Fibroblast of peridontal ligament (primary cell): ENCODE data around the gene SLFN14.
"Not testable (repeated sequence)": the region's sequence is repeated elsewhere in the genome, so short reads cannot be mapped to it uniquely, and the experiment has no call there.

Source experiments
- DNase-seq: peaks from one replicate; pipeline ENCODE4 v3.0.0-alpha.2; 2010; ENCODE audit errors: extremely low read depth

The SLFN14 gene

DNA sequence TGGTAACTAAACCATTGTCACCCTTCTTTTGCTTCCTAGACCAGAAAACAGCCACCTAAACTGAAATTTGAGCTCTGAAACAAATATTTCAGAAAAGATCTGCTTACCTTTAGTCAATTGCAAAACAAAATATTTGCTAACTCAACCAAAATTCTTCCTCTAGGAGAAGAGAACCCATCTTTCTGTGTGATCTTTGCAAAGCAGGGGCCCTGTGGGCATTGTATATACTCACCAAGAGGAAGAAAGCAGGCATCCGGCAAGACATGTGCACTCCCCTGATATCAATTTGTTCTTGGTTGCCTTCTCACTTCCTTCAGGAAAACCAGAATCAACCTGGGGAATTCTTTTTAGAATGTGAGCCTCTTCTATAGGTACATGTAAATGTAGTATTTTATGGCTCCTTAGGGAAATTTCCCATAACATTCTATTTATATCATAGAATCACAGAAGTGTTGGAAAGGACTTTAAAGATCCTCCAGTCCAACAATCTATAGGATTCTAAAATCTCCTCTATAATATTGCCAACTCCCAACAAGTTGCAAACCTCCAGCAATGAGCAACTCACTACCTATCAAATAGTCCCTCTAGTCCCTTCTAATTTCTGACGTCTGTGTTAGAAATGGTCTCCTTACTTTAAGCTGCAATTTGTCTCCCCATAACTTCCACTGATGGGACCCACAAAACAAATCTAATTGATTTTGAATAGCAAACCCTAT lies 966 bp downstream of the SLFN14 start:
- no peak for DNase-seq

DNA sequence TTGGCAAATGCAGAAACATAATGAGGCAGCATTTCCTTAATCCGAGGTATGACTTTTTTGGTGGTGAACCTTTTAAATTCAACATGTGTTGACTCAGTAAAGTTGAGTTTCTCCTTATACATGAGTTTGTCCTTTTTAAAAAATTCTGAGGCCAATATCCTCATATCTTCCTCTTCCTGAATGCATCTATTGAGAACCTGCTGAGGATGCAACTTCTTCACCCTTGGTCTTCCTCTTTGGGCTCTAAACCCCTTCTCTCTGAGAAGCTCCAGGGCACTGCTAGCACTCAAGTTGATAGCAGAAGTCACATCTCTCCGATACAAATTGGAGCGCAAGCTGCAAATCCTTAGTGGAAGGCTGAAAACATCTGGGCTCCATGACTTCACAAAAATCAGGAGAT lies 3.3 kb downstream of the SLFN14 start:
- no peak for DNase-seq

DNA sequence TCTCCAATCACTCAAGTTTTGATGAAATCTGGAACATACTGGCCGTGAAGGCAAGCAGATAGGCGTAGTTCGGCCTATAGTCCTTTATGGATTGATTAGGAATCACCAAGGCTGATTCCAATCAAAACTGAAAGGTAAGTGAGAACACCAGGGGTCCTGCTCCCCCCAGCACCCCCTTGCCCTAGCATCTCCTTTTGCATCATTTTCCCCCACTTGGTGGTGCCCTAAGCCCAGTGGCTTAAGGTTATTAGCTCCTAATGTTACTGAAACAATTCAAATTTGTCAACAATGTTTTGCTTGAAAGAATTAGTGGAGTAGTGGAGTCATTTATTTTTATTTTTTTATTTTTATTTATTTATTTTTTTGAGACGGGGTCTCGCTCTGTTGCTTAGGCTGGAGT lies 4.9 kb downstream of the SLFN14 start:
- no peak for DNase-seq

DNA sequence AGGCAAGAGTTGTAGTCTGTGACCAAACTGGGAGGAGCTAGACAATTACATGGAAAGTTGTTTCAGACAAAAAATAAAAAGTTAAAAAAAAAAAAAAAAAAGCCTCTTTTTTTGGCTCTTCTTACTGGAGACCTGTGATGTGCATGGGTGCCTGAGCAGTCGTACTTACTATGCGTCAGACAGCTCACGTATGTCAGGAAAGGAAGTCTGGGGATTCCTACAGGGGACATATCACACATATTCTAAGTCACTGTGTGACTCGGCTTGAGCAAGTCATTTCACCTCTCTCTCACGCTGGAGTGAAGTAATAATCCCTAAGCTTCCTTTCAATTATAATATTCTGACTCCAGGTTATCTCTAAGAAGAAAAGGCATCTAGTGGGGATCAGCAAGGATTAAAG lies 6.0 kb downstream of the SLFN14 start:
- DNase-seq, result no peak

DNA sequence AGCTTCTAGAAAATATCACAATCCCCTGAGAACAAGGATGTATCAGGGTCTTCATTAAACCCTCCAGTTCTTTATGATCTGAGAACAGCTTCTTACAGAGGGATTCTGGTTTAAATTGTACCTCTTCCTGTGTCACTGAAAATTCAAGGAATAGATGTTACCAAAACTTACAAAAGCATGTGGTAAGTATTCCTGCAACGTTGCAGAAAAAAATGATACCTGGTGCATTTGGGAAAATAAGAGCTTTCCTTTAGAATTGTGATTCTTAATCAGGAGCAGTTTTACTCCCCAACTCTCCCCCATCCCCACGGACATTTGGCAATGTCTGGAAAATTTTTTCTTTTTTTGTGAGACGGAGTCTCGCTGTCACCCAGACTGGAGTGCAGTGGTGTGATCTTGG lies 7.3 kb downstream of the SLFN14 start:
- no peak for DNase-seq

DNA sequence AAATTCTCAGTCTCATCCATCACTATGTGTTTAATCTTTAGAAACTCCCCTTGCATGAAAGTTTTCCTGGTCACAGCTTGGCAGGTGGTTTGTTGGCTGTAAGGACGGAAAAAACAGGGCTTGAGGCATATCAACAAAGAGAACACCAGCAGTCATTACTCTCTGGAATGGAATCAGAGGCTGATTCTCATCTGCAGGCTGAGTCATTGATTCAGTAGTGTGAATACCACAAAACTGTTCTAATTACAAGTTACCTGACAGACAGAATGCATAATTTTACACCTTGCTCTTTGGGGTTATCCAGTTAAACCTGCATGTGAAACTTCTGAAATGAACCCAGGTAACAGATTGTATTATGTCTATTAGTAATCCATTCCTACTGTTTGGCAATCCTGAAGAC lies 11.6 kb downstream of the SLFN14 start:
- no peak for DNase-seq

DNA sequence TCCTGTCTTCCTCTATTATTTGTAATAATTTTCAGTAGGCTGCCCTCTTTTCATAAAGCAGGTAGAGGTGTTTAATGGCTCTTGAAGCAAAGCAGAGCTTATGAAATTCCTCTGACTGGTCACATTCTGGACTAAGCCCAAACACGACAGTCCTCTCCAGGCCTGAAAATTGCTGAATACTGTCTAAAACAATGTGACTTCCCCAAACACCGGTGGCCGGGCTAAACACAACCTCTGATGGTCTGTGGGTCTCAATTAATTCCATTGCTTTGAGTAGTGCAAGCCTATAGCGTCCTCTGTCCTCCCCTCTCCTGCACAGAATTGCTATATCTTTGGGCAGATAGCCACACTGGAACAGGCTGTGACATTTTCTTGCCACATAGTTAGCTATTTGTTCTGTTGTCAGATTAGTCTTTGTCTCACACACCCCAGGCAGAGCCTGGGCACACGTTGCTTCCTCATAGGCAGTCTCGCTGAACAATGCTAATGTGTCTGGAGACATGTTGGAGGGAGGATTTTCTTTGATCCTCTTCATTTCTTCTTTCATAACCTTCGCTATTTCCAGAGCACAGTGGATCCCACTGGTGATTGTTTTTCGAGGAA lies 12.3 kb downstream of the SLFN14 start:
- no peak for DNase-seq

DNA sequence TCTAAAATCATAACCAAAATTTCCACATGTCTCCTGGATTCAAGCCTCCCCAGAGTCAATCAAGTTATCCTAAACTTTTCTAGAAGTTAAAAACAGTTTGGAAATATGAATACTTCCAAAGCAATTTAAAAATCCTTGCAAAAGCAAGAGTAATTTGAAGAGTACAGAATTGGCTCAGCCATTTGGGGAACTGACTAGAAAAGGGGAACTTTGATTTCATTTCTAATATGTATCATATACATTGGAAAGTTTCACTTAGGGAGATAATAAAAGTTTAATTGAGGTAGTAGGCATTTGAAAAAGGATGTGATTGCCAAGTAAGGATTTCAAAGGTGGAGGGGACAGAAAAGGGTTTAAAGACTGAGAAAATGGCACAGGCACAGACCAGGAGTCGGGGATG lies 14.1 kb downstream of the SLFN14 start:
- no peak for DNase-seq

DNA sequence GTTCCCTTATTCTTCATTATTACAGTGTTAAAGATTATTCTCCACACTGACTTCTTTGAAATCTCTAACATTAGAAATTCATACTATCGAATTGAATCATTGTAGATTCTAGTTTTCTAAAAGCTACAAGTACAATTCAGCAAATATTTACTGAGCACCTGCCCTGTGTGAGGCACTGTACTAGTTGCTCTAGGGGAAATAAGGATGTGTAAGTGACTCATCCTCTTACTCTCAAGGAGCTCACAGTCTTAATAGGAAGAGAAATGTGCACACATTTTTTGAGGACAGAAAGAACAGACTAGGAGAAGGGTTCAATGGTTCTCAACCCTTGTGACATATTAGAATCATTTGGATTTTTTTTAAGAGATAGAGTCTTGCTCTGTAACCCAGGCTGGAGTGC lies 15.5 kb downstream of the SLFN14 start:
- no peak for DNase-seq

DNA sequence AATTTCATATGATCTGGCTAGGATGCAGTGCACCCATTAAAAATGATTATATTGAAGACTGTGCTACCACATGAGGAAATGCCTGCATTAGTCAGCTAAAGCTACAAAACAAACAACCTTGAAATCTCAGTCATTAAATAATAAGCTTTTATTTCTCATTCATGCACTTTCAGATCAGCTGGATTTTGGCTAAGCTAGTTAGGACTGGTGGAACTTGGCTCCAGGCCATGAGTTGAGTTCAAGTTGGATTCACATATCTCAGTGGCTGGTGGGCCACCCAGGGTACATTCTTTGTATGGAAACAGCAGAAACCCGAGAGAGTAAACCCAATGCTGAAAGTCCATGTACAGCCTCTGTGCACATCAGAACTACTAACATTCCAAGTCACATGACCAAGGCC lies 16.8 kb downstream of the SLFN14 start:
- DNase-seq, result no peak

DNA sequence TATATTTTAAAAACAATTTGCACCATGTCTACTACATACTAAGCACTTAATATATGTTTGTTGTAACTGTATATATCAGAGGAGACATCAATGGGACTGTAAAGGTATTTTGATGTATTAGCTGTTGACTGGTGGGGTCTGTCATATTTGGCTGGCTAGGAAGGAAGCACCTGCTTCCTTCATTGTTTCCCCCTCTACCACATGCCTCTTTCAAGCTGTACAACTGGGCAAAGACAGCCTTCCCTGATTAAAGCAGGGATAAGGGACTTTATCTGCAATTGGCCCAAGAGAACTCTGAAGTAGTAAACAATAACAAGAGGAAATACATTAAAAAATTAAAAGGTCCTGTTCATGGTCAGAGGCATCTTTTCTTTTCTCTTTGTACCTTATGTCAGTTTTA lies 17.6 kb downstream of the SLFN14 start:
- DNase-seq, result no peak

DNA sequence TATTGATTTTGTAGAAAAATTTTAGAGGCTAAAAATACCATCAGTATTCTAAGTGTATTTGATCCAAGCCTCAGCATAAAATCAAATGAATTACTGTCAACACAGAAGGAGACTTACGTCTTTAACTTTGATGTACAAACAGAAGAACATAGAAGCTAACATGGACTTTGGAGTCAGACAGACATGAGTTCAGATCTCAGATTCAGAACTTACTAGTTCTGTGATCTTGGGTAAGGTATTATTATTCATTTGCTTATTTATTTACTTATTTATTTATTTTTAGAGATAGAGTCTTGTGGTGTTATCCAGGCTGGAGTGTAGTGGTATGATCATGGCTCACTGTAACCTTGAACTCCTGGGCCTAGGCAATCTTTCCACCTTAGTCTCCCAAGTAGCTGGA lies 19.2 kb downstream of the SLFN14 start:
- DNase-seq, result no peak

DNA sequence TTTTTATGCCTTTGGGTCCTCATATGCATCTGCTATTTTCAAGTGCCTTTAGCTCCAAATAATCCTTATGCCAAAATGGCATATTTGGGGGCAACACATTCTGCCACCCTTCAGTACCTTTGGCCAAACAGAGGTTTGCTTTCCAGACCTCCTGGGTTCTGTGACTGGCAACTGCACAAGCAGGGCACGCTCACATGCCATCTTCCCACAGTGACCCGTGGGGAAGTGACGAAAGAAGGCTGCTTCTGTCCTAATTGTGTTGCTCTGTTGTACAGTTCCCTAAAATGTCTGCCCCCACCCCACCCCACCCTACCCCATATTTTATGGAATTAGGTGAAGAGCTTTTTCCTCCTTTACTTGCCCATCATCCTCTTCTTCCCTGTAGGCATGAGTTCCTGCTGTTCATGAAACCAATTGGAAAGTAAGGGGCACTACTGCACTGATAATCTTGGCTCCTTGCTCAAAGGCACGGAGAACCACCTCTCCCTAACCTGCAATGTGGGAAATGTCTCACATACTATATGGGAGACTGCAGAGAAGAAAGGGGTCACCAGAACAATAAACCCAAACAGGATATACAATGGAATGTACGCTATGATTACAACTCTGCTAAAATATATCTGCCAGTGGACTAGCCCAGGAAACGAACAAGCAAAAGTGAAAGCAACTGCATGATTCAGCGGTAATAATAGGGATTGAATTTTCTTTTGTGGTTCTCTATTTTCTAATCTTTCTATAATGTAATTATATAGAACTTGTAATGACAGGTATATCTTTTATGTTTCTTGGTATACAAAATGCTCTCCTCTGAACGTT lies 19.8 kb downstream of the SLFN14 start:
- peak; percentile 65 for DNase-seq

DNA sequence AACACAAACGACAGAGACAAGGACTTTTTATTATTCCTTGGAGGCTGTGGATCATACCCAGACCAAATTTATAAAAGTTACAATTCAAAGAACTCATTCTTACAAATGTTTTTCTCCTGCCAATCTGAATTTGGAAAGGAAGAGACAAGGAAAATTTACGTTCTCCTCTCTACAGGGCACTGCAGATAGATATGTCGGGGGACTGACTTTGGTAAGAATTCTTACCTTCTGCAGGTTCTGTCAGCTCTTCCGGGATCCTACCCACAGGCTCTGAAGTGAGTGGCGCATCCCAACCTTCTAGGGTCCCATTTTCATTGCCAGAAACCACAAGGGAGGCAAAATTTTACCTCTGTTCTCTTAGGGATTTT lies 21.0 kb downstream of the SLFN14 start:
- DNase-seq, result no peak

DNA sequence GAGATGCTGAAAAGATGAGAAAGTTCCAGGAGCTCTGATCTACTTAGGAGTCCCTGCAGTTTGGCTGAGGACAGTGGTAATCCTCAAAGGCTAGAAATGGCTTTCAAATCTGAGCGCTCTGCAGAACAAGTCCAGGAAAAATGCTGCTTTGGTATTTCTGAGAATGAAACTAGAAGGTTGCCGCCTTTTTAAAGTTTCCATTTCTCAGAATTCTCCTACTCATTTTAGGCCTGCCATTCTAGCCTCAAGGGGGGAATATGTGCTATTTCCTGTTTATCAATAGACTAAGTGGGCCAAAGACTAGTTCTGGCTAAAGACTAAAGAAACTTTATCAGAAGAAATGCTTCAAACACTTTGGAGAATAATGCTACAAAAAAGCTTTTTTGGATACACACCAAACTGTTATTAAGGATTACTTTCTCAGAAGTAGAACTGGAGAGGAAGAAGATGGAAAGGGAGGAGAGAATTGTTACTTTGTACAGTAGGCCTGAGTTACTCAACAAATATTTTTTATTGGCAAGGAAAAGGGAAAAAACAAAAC lies 22.9 kb downstream of the SLFN14 start, which contains the start of gene SLFN12L:
TSS of gene SLFN12L (minus strand) at position 78 of the 541 bp plus-strand sequence. CDS start 15,314 bp downstream, outside the sequence.
- DNase-seq, result no peak

DNA sequence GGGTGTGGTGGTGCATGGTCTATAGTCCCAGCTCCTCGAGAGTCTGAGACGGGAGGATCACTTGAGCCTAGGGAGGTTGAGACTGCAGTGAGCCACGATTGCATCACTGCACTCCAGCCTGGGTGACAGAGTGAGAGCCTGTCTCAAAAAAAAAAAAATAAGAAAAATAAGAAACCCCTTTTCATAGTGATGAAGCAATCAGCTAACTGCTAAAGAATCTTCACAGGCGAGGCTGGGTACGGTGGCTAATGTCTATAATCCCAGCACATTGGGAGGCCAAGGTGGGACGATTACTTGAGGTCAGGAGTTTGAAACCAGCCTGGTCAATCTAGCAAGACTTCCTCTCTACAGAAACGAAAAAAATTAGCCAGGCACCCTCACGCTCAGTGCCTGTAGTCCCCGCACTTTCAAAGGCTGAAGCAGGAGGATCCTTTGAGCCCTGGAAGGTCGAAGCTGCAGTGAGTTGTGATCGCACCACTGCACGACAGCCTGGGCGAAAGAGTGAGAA lies 23.9 kb downstream of the SLFN14 start:
- no peak for DNase-seq

DNA sequence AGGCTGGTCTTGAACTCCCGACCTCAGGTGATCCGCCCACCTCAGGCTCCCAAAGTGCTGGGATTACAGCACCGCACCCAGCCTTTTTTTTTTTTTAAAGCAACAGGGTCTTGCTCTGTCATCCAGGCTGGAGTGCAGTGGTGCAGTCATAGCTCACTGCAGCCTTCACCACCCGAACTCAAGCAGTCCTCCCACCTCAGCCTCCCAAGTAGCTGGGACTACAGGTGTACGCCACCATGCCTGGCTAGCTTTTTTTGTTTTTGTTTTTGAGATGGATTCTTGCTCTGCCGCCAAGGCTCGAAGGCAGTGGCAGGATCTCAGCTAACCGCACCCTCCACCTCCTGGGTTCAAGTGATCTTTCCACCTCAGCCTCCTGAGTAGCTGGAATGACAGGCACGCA lies 25.2 kb downstream of the SLFN14 start:
- not testable (repeated sequence) for DNase-seq

DNA sequence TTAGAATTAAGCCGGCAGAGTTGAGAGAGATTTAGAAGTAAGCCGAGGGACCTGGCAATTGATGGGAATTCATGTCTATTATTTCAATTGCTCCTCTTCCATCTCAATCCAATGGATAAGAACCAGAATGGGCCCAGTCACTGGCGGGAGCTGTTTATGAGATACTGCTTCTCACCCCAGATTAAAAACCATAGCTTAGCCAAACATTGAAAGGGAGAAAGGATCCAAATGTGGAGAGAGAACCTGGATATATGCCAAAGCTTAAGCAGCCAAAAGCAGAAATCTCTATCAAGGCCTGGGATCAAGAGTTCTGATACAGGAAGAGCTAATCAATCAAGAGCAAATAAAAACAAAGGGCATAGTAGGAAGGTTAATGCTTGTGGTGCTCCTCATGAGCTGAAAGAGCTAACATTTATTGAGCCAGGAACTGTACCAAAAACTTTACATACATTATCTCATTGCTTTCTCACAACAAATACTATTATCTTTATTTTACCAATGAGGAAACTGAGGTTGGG lies 26.0 kb downstream of the SLFN14 start:
- no peak for DNase-seq

DNA sequence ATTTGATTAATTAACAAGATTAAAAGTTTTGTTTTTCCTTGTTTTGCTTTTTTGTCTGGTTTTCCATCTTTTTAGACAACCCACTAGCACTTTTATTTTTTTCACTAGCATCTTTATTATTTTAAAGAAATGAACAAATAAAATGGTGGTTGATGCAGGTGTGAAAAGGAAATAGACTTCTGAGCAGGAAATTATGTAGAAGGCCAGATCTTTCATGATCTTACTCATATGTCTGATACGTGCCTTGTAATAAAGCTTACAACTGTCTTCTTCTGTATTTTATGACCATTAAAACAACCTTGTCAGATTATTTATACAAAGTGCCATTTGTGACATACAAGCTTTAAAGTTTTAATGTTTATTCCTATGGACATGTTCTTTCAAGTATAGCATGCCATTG lies 29.5 kb downstream of the SLFN14 start:
- DNase-seq, result no peak

DNA sequence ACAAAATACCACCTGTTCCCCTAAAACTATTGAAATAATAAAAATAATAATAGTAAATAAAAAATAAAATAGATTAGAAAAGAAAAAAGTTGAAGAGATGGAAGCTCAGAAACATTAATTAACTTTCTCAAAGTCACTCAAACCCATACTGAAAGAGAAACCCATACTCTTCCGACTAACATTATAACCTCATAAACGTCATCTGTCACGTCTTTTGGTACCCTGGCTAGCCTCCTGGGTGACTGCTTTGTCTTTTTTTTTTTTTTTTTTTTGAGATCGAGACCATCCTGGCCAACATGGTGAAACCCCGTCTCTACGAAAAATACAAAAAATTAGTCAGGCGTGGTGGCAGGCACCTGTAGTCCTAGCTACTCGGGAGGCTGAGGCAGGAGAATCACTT lies 30.8 kb downstream of the SLFN14 start:
- no peak for DNase-seq

DNA sequence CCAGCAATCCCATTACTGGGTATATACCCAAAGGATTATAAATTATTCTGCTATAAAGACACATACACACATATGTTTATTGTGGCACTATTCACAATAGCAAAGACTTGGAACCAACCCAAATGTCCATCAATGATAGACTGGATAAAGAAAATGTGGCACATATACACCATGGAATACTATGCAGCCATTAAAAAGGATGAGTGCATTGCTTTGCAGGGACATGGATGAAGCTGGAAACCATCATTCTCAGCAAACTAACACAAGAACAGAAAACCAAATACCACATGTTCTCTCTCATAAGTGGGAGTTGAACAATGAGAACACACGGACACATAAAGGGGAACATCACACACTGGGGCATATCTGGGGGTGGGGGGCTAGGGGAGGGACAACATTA lies 31.3 kb downstream of the SLFN14 start:
- DNase-seq, result not testable (repeated sequence)

DNA sequence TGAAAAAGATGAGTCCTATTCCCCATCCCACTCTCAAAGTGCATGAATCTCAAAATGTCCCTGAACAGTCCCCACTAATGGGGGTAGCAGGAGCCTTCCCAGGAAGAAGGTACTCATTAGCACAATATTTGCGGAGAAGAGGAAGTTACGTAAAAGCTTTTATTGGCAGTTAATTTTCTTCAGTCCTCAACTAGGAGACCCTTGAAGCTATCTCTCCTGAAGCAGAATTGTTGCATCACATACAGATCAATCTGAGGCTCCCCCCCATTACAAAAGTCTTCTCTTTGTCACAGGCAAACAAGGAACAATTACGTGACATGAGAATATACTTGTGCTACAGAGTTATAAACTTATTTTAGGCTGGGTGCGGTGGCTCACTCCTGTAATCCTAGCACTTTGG lies 37.3 kb downstream of the SLFN14 start:
- DNase-seq, result no peak
